PC-9 (cell line): ENCODE results near the gene NMUR1. TPM values are rescaled to one million over a fixed set of nuclear protein-coding genes. Genes with fewer than 3 reads are reported as not detected.

Experiments
- BruUV-seq: library from RNA; stranded (reverse); fragments of 400-500 nt; replicated peaks from 2 replicates; lab custom pipeline; 2021; lab: Mats Ljungman, UMichigan
- CTCF ChIA-PET: fragments of 300-600 bp; sonication (Branson Sonifier 250); formaldehyde crosslinking; loops from one replicate; lab custom pipeline; 2022; ENCODE audit warnings: antibody characterized with exemption; lab: Charles Lee
- POLR2A ChIA-PET: fragments of 300-600 bp; sonication (Branson Sonifier 250); formaldehyde crosslinking; loops from one replicate; lab custom pipeline; 2022; ENCODE audit warnings: antibody characterized with exemption; ENCODE audit not compliant: unreplicated experiment; lab: Charles Lee
- DNase-seq, 2 experiments: peaks; one replicate each; pipeline versions ENCODE4 v3.0.0 to v3.0.0-alpha.2; 2015 to 2022; ENCODE audit warnings: mixed read lengths in 1 of 2
- H2AFZ ChIP-seq: fragments of 200-600 bp; sonication (generic); 2 replicates; pipeline ENCODE4 v1.8.1; 2017; ENCODE audit warnings: antibody characterized with exemption
- H3F3A ChIP-seq: fragments of 200-600 bp; sonication (generic); 2 replicates; pipeline ENCODE4 v1.8.1; 2017; ENCODE audit warnings: antibody characterized with exemption, mild to moderate bottlenecking, low read depth; ENCODE audit not compliant: insufficient read depth
- H3K27ac ChIP-seq: fragments of 200-600 bp; sonication (generic); 2 replicates; pipeline ENCODE4 v1.6.1; 2016; ENCODE audit warnings: mixed run types
- H3K27me3 ChIP-seq: fragments of 200-600 bp; sonication (generic); 2 replicates; pipeline ENCODE4 v1.6.1; 2016; ENCODE audit warnings: low read depth, mixed run types; ENCODE audit not compliant: insufficient read depth
- H3K36me3 ChIP-seq: fragments of 200-600 bp; sonication (generic); 2 replicates; pipeline ENCODE4 v1.6.1; 2016; ENCODE audit warnings: low read depth, mixed run types
- H3K4me1 ChIP-seq: fragments of 200-600 bp; sonication (generic); replicated peaks from 2 replicates; pipeline ENCODE4 v1.6.1; 2016; ENCODE audit warnings: mixed run types; ENCODE audit not compliant: insufficient read depth
- H3K4me2 ChIP-seq: fragments of 200-600 bp; sonication (generic); 2 replicates; pipeline ENCODE4 v1.6.1; 2017; ENCODE audit warnings: mixed run types
- H3K4me3 ChIP-seq: fragments of 200-600 bp; sonication (generic); 2 replicates; pipeline ENCODE4 v1.6.1; 2016; ENCODE audit warnings: mixed run types
- H3K79me2 ChIP-seq: fragments of 200-600 bp; sonication (generic); 2 replicates; pipeline ENCODE4 v1.6.1; 2017; ENCODE audit warnings: low read depth, mixed run types
- H3K9me2 ChIP-seq: fragments of 200-600 bp; sonication (generic); 2 replicates; pipeline ENCODE4 v1.8.1; 2017; ENCODE audit warnings: mild to moderate bottlenecking; ENCODE audit not compliant: insufficient read depth
- H3K9me3 ChIP-seq: fragments of 200-600 bp; sonication (generic); 2 replicates; pipeline ENCODE4 v1.8.1; 2016; ENCODE audit warnings: low read depth; ENCODE audit not compliant: insufficient read depth
- H4K20me1 ChIP-seq: fragments of 200-600 bp; sonication (generic); 2 replicates; pipeline ENCODE4 v1.8.1; 2017; ENCODE audit not compliant: insufficient read depth
- EZH2 ChIP-seq: fragments of 200-600 bp; sonication (generic); IDR thresholded peaks from 2 replicates; pipeline ENCODE4 v1.8.0; 2017; ENCODE audit warnings: antibody characterized with exemption, low read depth
- intact Hi-C: fragments of 100-400 bp; cut with micrococcal nuclease; formaldehyde crosslinking; loops from one replicate; pipeline ENCODE4 v1.10.0; 2022; ENCODE audit not compliant: unreplicated experiment
- total RNA-seq: library from RNA; stranded (reverse); gene quantifications from 2 replicates; pipeline ENCODE4 v1.2.3, GENCODE V29; 2021
- TF ChIP-seq, protein P1 (sequence below): fragments of 200-600 bp; sonication (generic); conservative IDR thresholded peaks from 2 replicates; pipeline ENCODE4 v1.6.1; 2017; ENCODE audit warnings: mixed run types, antibody characterized with exemption, mild to moderate bottlenecking, moderate library complexity

The NMUR1 gene
- total RNA-seq, 1 experiment from 2014 or later: not detected

- Histone ChIP-seq H3K9me3 (no peaks in the 10 kb centered on the region), H3K4me3 (peak overlapping the region; percentile 91), H3F3A (0 out of 2 replicates have a peak, but pooled peaks cover 3% of the 10 kb centered on the region), H3K4me2 (peak overlapping the region; percentile 99), H3K9me2 (no peaks in the 10 kb centered on the region), H2AFZ (peak overlapping the region; percentile 92), H3K4me1 (peaks cover 15% of the 10 kb centered on the region), H3K79me2 (0 out of 2 replicates have a peak, but pooled peaks cover 6% of the 10 kb centered on the region), H3K27ac (no peak overlapping the region), H3K36me3 (no peaks in the 10 kb centered on the region), H3K27me3 (no peaks in the 10 kb centered on the region), H4K20me1 (no peaks in the 10 kb centered on the region)
- BruUV-seq: no TSS peak
- intact Hi-C loops: loop anchor here (5.0 to 10.0 kb wide), 3 partner anchors 42 to 270 kb away; partner anchors contain the start of genes COPS7B and PDE6D
- no peak for DNase-seq
- CTCF ChIA-PET: interaction anchor here (0.6 kb wide), 2 partner anchors 244 to 1293 kb away, joined by 3 to 6 read pairs; no protein-coding TSS in a partner anchor
- POLR2A ChIA-PET: no interaction called here
- TF ChIP-seq, protein P1, sequence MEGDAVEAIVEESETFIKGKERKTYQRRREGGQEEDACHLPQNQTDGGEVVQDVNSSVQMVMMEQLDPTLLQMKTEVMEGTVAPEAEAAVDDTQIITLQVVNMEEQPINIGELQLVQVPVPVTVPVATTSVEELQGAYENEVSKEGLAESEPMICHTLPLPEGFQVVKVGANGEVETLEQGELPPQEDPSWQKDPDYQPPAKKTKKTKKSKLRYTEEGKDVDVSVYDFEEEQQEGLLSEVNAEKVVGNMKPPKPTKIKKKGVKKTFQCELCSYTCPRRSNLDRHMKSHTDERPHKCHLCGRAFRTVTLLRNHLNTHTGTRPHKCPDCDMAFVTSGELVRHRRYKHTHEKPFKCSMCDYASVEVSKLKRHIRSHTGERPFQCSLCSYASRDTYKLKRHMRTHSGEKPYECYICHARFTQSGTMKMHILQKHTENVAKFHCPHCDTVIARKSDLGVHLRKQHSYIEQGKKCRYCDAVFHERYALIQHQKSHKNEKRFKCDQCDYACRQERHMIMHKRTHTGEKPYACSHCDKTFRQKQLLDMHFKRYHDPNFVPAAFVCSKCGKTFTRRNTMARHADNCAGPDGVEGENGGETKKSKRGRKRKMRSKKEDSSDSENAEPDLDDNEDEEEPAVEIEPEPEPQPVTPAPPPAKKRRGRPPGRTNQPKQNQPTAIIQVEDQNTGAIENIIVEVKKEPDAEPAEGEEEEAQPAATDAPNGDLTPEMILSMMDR: no peak
- no peak for TF ChIP-seq EZH2
Observed at GRCh38 chr2:231514951-231515297, 15.3 kb downstream of the NMUR1 start.

GRCh38 chr2:231514225-231514950, 15.9 kb downstream of the NMUR1 start:
- Histone ChIP-seq H3K79me2 (0 out of 2 replicates have a peak, but pooled peaks cover 6% of the 10 kb centered on the region), H3K9me3 (no peaks in the 10 kb centered on the region), H3K4me1 (peaks cover 15% of the 10 kb centered on the region), H2AFZ (peak overlapping the region; percentile 92), H4K20me1 (no peaks in the 10 kb centered on the region), H3K4me2 (peak overlapping the region; percentile 99), H3K36me3 (no peaks in the 10 kb centered on the region), H3K4me3 (peak overlapping the region; percentile 91), H3K9me2 (no peaks in the 10 kb centered on the region), H3F3A (0 out of 2 replicates have a peak, but pooled peaks cover 3% of the 10 kb centered on the region), H3K27ac (peak overlapping the region; percentile 70), H3K27me3 (no peaks in the 10 kb centered on the region)
- ChIA-PET POLR2A (interaction anchor here (0.5 to 0.7 kb wide), 3 partner anchors 98 to 202 kb away, joined by 3 to 5 read pairs (median 3); no protein-coding TSS in a partner anchor), CTCF (interaction anchor here (0.6 to 0.9 kb wide), 3 partner anchors 52 to 1292 kb away, joined by 3 to 6 read pairs (median 3); no protein-coding TSS in a partner anchor)
- intact Hi-C loops: loop anchor here (5.0 to 10.0 kb wide), 2 partner anchors 98 to 270 kb away; partner anchors contain the start of genes COPS7B and PDE6D
- DNase-seq: peak; percentile 85 to 98
- TF ChIP-seq, protein P1: no peak
- BruUV-seq: TSS peak; percentile 97

- Histone ChIP-seq H3K4me1 (peaks cover 15% of the 10 kb centered on the region), H3K36me3 (no peaks in the 10 kb centered on the region), H3K9me2 (no peaks in the 10 kb centered on the region), H3K27ac (peak overlapping the region; percentile 70), H3K4me3 (peak overlapping the region; percentile 91), H2AFZ (peak overlapping the region; percentile 90), H4K20me1 (no peaks in the 10 kb centered on the region), H3K4me2 (peak overlapping the region; percentile 99), H3F3A (0 out of 2 replicates have a peak, but pooled peaks cover 3% of the 10 kb centered on the region), H3K27me3 (no peaks in the 10 kb centered on the region), H3K9me3 (no peaks in the 10 kb centered on the region), H3K79me2 (0 out of 2 replicates have a peak, but pooled peaks cover 6% of the 10 kb centered on the region)
- ChIA-PET POLR2A (interaction anchor here (0.6 to 0.7 kb wide), 2 partner anchors 98 to 203 kb away, joined by 3 to 5 read pairs; no protein-coding TSS in a partner anchor), CTCF (interaction anchor here (0.9 kb wide), 1 partner anchor 51 kb away, joined by 3 read pairs; no protein-coding TSS in a partner anchor)
- DNase-seq: no peak
- TF ChIP-seq, protein P1: no peak
- TF ChIP-seq EZH2: no peak
- intact Hi-C loops: loop anchor here (5.0 to 10.0 kb wide), 2 partner anchors 99 to 271 kb away; partner anchors contain the start of genes COPS7B and PDE6D
- TSS peak; percentile 80 for BruUV-seq
Observed at GRCh38 chr2:231513746-231514224, 16.5 kb downstream of the NMUR1 start.
